Measurements from ENCODE around the gene ITGB7. TPM values are rescaled to one million over a fixed set of nuclear protein-coding genes. Genes with fewer than 3 reads are reported as not detected.

ITGB7 gene
- total RNA-seq, 4 donors from 2014 or later = 2.0 to 3.8 (median 2.4) TPM; not detected in 1

GRCh38 chr12:53196486-53196885 is 10.6 kb downstream of the ITGB7 start:
- Histone ChIP-seq H3K27me3 (no peaks in the 10 kb centered on the region), H3K4me3 (no peak overlapping the region), H3K4me1 (peaks cover 0 to 6% of the 10 kb centered on the region in 2 donors), H3K36me3 (no peaks in the 10 kb centered on the region), H3K9me3 (no peaks in the 10 kb centered on the region), H3K27ac (no peak overlapping the region)
- TF ChIP-seq CTCF (IDR thresholded peaks at IDR 0.05) = no peak
- no peak for TF ChIP-seq POLR2A (IDR thresholded peaks at IDR 0.05)
- DNase-seq = no peak
- intact Hi-C loops (cut with DNase I; ENCODE audit: low total_unique reads) = loop anchor here (10.0 kb wide), 1 partner anchor 132 kb away; no protein-coding TSS in a partner anchor

DNA sequence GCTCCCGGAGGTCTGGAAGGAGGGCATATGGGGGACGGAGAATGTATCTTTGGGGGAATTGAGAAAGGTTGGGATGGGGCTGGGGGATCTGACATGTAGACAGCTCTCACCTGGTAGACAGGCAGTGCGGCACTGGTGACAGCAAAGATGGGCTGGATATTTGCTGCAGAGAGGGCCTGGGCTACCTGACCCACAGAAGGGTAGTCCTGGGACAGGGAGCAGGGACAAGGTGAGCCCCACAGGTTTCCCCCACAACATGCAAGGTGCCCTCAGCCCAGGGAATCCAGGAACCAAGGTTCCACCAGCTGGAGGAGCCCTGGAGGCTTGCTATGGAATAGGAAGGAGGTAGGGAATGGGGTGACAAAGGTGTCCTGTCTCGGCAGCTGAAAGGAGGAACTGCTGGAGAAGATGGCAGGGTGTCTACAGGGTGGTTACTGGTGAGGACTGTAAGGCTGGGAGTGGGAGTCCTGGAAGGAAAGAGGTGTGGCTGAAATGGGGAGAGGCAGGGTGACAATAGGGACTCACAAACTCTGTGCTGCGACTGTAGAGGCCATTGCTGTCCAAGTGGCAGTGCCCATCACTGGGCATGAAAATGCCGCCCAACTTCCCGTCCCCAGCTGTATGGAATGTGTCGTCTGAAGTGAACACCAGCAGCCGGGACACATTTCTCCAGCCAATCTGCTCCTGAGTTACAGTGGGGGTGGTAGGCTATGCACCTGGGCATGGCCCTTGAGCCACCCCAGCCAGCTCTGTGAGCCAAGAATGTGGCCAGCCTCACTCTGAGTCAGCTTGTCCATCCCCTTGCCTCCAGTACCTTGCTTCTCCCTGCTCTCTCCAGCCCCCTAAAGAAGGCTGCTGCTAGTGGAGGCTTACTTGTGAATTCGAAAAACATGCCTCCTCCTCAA is 11.3 kb downstream of the ITGB7 start:
- intact Hi-C loops (cut with DNase I; ENCODE audit: low total_unique reads) = loop anchor here (10.0 kb wide), 1 partner anchor 131 kb away; no protein-coding TSS in a partner anchor
- Histone ChIP-seq H3K9me3 (no peaks in the 10 kb centered on the region), H3K27ac (no peak overlapping the region), H3K27me3 (no peaks in the 10 kb centered on the region), H3K4me3 (no peak overlapping the region), H3K4me1 (peaks cover 0 to 6% of the 10 kb centered on the region in 2 donors), H3K36me3 (no peaks in the 10 kb centered on the region)
- TF ChIP-seq POLR2A (IDR thresholded peaks at IDR 0.05) = no peak
- no peak for TF ChIP-seq CTCF (IDR thresholded peaks at IDR 0.05)
- no peak for DNase-seq

GRCh38 chr12:53194973-53195372 is 12.1 kb downstream of the ITGB7 start:
- no peaks in the 10 kb centered on the region for H3K9me3 ChIP-seq
- no peak overlapping the region for H3K27ac ChIP-seq
- H3K4me1 ChIP-seq = peaks cover 0 to 6% of the 10 kb centered on the region in 2 donors
- TF ChIP-seq POLR2A (IDR thresholded peaks at IDR 0.05) = no peak
- TF ChIP-seq CTCF (IDR thresholded peaks at IDR 0.05) = no peak
- DNase-seq = no peak
- intact Hi-C loops (cut with DNase I; ENCODE audit: low total_unique reads) = loop anchor here (10.0 kb wide), 1 partner anchor 130 kb away; no protein-coding TSS in a partner anchor
- no peaks in the 10 kb centered on the region for H3K27me3 ChIP-seq
- H3K36me3 ChIP-seq = no peaks in the 10 kb centered on the region
- H3K4me3 ChIP-seq = no peak overlapping the region

DNA sequence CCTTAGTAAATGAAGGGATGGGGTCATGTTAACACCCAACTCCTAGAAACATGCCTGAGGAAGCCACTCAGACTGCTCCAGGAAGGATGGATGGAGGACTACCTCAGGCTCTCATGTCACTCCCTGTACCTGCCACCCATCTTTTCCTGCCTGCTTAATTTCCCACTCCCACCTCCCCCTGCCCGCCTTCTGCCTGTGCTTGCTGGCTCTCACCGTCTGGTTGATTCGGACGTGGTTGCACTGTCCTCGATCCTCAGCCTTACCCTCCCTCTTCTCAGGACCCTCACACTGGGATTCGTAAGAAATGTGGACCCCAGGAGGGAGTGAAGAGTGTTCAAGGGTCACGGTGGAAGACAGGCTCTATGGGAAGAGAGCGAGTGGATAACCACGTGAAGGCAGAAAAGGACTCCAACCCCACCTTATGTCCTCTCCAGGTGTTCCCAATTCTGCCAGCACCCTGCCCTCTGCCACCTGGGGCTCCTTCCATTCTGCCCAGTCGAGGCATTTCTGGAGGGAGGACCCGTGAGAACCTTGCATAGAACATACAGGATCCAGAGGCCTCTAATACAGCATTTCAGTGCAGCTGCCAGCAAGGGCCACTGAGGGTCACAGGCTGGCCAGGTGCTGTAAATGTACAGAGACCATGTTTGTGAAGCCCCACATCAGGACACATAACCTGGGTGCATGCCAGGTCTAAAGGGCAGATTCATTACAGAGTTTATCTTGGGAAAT is 12.9 kb downstream of the ITGB7 start:
- H3K36me3 ChIP-seq = no peaks in the 10 kb centered on the region
- H3K4me1 ChIP-seq = peaks cover 0 to 6% of the 10 kb centered on the region in 2 donors
- H3K4me3 ChIP-seq = no peak overlapping the region
- no peak overlapping the region for H3K27ac ChIP-seq
- H3K9me3 ChIP-seq = no peaks in the 10 kb centered on the region
- no peak for DNase-seq
- intact Hi-C loops (cut with DNase I; ENCODE audit: low total_unique reads) = loop anchor here (10.0 kb wide), 1 partner anchor 129 kb away; no protein-coding TSS in a partner anchor
- H3K27me3 ChIP-seq = no peaks in the 10 kb centered on the region
- TF ChIP-seq CTCF (IDR thresholded peaks at IDR 0.05) (no peak), POLR2A (IDR thresholded peaks at IDR 0.05) (no peak)
